KBM-7 (cell line): ENCODE measurements around the gene LPO.

Source experiments
- DNase-seq: peaks from one replicate; pipeline ENCODE4 v3.0.0-alpha.2; 2015
- in situ Hi-C: fragments of 300-500 bp; cut with MboI; formaldehyde crosslinking; loops from 2 replicates; pipeline ENCODE4 v1.14.3; 2020; ENCODE audit warnings: low sequenced_read_pairs, low pct_unique_long_range_greater_than_20kb, mixed read lengths

Gene LPO

GRCh38 chr17:58238147-58238634 lies at the start of gene LPO:
LPO (plus strand) TSS chr17:58238584; CDS start chr17:58242980, 4,396 bp downstream.
- DNase-seq = no peak
- in situ Hi-C loops = no loop called here

- in situ Hi-C loops = no loop called here
- peak; percentile 37 for DNase-seq
Measured at GRCh38 chr17:58189436-58190146, 48.8 kb upstream of the LPO start.

- in situ Hi-C loops = no loop called here
- DNase-seq = no peak
Measured at GRCh38 chr17:58191241-58191896, 47.0 kb upstream of the LPO start.

- in situ Hi-C loops = no loop called here
Measured at GRCh38 chr17:58192612-58193011, 45.8 kb upstream of the LPO start, which contains the start of gene EPX. EPX (plus strand) TSS chr17:58192726; CDS start chr17:58192847, 121 bp downstream.

GRCh38 chr17:58193641-58194255 lies 44.6 kb upstream of the LPO start:
- in situ Hi-C loops = no loop called here
- DNase-seq = no peak

More at GRCh38 chr17:58192612-58193011, 45.8 kb upstream of the LPO start, which contains the start of gene EPX:
- no peak for DNase-seq

GRCh38 chr17:58195518-58196123 lies 42.8 kb upstream of the LPO start:
- DNase-seq = no peak
- in situ Hi-C loops = no loop called here

- no peak for DNase-seq
- in situ Hi-C loops = no loop called here
Measured at GRCh38 chr17:58196610-58197009, 41.8 kb upstream of the LPO start.

- peak; percentile 82 for DNase-seq
- in situ Hi-C loops = no loop called here
Measured at GRCh38 chr17:58200024-58200633, 38.3 kb upstream of the LPO start.

- no peak for DNase-seq
Measured at GRCh38 chr17:58202859-58203258, 35.5 kb upstream of the LPO start.

GRCh38 chr17:58204796-58205195 lies 33.6 kb upstream of the LPO start:
- in situ Hi-C loops = no loop called here
- no peak for DNase-seq

More at GRCh38 chr17:58202859-58203258, 35.5 kb upstream of the LPO start:
- in situ Hi-C loops = no loop called here

GRCh38 chr17:58205936-58206335 lies 32.4 kb upstream of the LPO start:
- in situ Hi-C loops = no loop called here
- DNase-seq = no peak

- no peak for DNase-seq
- in situ Hi-C loops = no loop called here
Measured at GRCh38 chr17:58207451-58207850, 30.9 kb upstream of the LPO start.

GRCh38 chr17:58208344-58208743 lies 30.0 kb upstream of the LPO start:
- in situ Hi-C loops = no loop called here
- DNase-seq = no peak

- in situ Hi-C loops = no loop called here
- DNase-seq = peak; percentile 47
Measured at GRCh38 chr17:58210922-58211321, 27.5 kb upstream of the LPO start.

- DNase-seq = peak; percentile 37
Measured at GRCh38 chr17:58215685-58216084, 22.7 kb upstream of the LPO start.

GRCh38 chr17:58217766-58218165 lies 20.6 kb upstream of the LPO start:
- DNase-seq = no peak
- in situ Hi-C loops = no loop called here

More at GRCh38 chr17:58215685-58216084, 22.7 kb upstream of the LPO start:
- in situ Hi-C loops = no loop called here

- in situ Hi-C loops = no loop called here
- peak; percentile 97 for DNase-seq
Measured at GRCh38 chr17:58219007-58219788, 19.2 kb upstream of the LPO start, which contains the start of gene MKS1. MKS1 (minus strand) TSS chr17:58219255; CDS start chr17:58219230, 25 bp downstream.

GRCh38 chr17:58219789-58220183 lies 18.6 kb upstream of the LPO start:
- in situ Hi-C loops = no loop called here
- no peak for DNase-seq
